Measurements from ENCODE around the gene HOXD13.

The HOXD13 gene

GRCh38 chr2:176082824-176083751 lies 9.4 kb upstream of the HOXD13 start:
- no peaks in the 10 kb centered on the region for H3K36me3 ChIP-seq (ENCODE audit: insufficient read depth)
- H3K4me2 ChIP-seq, result no peak overlapping the region
- H3K9ac ChIP-seq, result no peak overlapping the region
- no peak overlapping the region for H2AFZ ChIP-seq (ENCODE audit: low read depth)
- H3K27me3 ChIP-seq (ENCODE audit: insufficient read depth, low read depth), result no peaks in the 10 kb centered on the region
- H3K27ac ChIP-seq, result no peak overlapping the region
- no peaks in the 10 kb centered on the region for H3K4me1 ChIP-seq (ENCODE audit: low read depth, poor library complexity, severe bottlenecking)
- no peaks in the 10 kb centered on the region for H4K20me1 ChIP-seq (ENCODE audit: insufficient read depth)
- TF ChIP-seq CTCF (conservative IDR thresholded peaks at IDR 0.05; ENCODE audit: low read depth, low read length), result no peak
- H3K79me2 ChIP-seq (ENCODE audit: insufficient read depth, low read depth), result no peaks in the 10 kb centered on the region
- H3K4me3 ChIP-seq (IDR thresholded peaks at IDR 0.05; ENCODE audit: insufficient read depth, low read depth, low read length), result no peak overlapping the region

- Histone ChIP-seq H2AFZ (ENCODE audit: low read depth) (no peak within 1 kb of the TSS), H3K36me3 (ENCODE audit: insufficient read depth) (no peaks in the 10 kb centered on the region), H3K4me2 (no peak within 1 kb of the TSS), H4K20me1 (ENCODE audit: insufficient read depth) (no peaks in the 10 kb centered on the region), H3K27me3 (ENCODE audit: insufficient read depth, low read depth) (no peaks in the 10 kb centered on the region), H3K79me2 (ENCODE audit: insufficient read depth, low read depth) (no peaks in the 10 kb centered on the region), H3K27ac (no peak within 1 kb of the TSS), H3K4me1 (ENCODE audit: low read depth, poor library complexity, severe bottlenecking) (no peaks in the 10 kb centered on the region), H3K9ac (no peak within 1 kb of the TSS), H3K4me3 (IDR thresholded peaks at IDR 0.05; ENCODE audit: insufficient read depth, low read depth, low read length) (no peak within 1 kb of the TSS)
- TF ChIP-seq CTCF (conservative IDR thresholded peaks at IDR 0.05; ENCODE audit: low read depth, low read length), result no peak
These were observed 8.7 kb upstream of the HOXD13 start, which contains the start of gene EVX2 for GRCh38 chr2:176083796-176084261. TSS of gene EVX2 (minus strand) at chr2:176083962. CDS start at chr2:176083776, 186 bp downstream.

- H3K4me1 ChIP-seq (ENCODE audit: low read depth, poor library complexity, severe bottlenecking), result no peaks in the 10 kb centered on the region
- H4K20me1 ChIP-seq (ENCODE audit: insufficient read depth), result no peaks in the 10 kb centered on the region
These were observed 7.9 kb upstream of the HOXD13 start for GRCh38 chr2:176084611-176085119.

More at GRCh38 chr2:176084611-176085119, 7.9 kb upstream of the HOXD13 start:
- Histone ChIP-seq H3K9ac (no peak overlapping the region), H3K27me3 (ENCODE audit: insufficient read depth, low read depth) (no peaks in the 10 kb centered on the region), H3K36me3 (ENCODE audit: insufficient read depth) (no peaks in the 10 kb centered on the region), H3K79me2 (ENCODE audit: insufficient read depth, low read depth) (no peaks in the 10 kb centered on the region), H3K27ac (no peak overlapping the region), H3K4me3 (IDR thresholded peaks at IDR 0.05; ENCODE audit: insufficient read depth, low read depth, low read length) (no peak overlapping the region), H2AFZ (ENCODE audit: low read depth) (no peak overlapping the region), H3K4me2 (no peak overlapping the region)
- no peak for TF ChIP-seq CTCF (conservative IDR thresholded peaks at IDR 0.05; ENCODE audit: low read depth, low read length)
